Stimulated activated CD8-positive, alpha-beta memory T cell treated with anti-CD3 and anti-CD28 coated beads, Interleukin-7, amount 100 ng/mL, for 4 hours (primary cell): ENCODE data around the gene PRX.
"Not testable (repeated sequence)": the region's sequence is repeated elsewhere in the genome, so short reads cannot be mapped to it uniquely, and the experiment has no call there.

Experiments
- DNase-seq, 2 donors: peaks; one replicate each; pipeline ENCODE4 v3.0.0-alpha.2; 2020; ENCODE audit warnings: low read depth in 2 of 2

PRX gene, protein sequence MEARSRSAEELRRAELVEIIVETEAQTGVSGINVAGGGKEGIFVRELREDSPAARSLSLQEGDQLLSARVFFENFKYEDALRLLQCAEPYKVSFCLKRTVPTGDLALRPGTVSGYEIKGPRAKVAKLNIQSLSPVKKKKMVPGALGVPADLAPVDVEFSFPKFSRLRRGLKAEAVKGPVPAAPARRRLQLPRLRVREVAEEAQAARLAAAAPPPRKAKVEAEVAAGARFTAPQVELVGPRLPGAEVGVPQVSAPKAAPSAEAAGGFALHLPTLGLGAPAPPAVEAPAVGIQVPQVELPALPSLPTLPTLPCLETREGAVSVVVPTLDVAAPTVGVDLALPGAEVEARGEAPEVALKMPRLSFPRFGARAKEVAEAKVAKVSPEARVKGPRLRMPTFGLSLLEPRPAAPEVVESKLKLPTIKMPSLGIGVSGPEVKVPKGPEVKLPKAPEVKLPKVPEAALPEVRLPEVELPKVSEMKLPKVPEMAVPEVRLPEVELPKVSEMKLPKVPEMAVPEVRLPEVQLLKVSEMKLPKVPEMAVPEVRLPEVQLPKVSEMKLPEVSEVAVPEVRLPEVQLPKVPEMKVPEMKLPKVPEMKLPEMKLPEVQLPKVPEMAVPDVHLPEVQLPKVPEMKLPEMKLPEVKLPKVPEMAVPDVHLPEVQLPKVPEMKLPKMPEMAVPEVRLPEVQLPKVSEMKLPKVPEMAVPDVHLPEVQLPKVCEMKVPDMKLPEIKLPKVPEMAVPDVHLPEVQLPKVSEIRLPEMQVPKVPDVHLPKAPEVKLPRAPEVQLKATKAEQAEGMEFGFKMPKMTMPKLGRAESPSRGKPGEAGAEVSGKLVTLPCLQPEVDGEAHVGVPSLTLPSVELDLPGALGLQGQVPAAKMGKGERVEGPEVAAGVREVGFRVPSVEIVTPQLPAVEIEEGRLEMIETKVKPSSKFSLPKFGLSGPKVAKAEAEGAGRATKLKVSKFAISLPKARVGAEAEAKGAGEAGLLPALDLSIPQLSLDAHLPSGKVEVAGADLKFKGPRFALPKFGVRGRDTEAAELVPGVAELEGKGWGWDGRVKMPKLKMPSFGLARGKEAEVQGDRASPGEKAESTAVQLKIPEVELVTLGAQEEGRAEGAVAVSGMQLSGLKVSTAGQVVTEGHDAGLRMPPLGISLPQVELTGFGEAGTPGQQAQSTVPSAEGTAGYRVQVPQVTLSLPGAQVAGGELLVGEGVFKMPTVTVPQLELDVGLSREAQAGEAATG (N-terminal part only)

DNA sequence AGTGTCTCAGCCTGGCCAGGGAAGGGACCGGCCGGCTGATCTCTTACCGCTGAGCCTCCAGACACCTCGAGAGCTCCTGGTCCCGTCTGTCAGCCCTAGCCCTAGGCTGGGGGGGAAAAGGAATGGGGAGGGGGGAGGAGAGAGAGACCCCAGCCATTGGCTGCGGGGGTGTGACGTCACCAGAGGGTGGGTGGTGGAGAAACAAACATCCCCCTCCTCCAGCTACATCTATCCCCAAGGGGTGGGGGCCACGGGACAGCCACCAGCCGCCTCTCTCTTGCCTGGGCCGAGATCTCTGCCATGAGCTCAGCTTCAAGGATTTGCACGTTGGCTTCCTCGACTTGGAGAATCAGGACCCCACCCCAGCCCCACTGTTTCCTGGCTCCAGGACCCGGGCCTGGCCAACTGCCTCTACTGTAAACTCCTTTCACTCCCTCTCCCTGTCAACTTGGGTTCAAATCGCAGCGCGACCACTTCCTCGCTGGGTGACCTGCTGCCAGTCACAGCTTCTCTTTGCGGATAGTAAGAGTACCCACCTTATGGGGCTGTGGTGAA, at the start of gene PRX:
Gene PRX (minus strand): TSS at position 88 of the 555 bp plus-strand sequence. CDS start 5,446 bp downstream, outside the sequence.
- DNase-seq = no peak

DNA sequence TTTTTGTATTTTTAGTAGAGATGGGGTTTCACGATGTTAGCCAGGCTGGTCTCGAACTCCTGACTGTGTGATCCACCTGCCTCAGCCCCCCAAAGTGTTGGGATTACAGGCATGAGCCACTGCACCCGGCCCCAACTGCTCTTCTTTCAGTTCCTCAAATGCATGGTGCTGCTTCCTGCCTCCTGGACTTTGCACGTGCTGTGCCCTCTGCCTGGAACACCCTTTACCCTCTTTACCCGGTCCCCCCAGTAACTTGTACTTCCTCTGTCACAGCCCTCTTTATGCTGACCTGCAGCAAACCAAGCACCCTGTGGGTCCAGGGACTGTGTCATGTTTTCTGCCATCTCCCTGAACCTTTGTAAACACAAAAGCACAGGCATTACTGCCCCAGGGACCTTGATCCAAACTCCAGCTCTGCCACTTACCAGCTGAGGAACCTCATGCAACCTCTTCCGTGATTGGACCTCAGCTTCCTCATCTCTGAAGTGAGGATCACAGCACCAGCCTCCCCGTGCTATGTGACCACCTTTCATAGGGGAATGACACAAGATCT, 48.6 kb upstream of the PRX start:
- DNase-seq = no peak

DNA sequence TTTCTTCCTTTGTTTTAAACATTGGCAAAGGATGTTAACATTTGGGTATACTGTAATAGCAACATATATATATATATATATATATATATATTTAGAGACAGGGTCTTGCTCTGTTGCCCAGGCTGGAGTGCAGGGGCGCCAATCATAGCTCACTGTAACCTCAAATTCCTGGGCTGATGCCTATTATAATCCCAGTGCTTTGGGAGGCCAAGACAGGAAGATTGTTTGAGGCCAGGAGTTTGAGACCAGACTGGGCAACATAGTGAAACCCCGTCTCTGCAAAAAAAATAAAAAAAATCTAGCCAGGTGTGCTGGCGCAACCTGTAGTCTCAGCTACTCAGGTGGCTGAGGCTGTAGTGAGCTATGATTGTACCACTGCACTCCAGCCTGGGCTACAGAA, 47.0 kb upstream of the PRX start:
- DNase-seq = no peak

DNA sequence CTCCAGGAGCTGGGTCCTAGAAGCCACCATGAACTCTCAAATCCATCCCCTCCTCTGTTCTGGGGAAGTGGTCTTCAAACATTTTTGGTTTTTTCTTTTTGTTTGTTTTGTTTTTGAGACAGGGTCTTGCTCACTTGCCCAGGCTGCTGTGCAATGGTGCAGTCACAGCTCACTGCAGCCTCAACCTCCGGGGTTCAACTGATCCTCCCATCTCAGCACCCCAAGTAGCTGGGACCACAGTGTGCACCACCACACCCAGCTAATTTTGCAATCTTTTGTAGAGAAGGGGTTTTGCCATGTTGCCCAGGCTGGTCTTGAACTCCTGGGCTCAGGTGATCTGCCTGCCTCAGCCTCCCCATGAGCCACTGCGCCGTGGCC, 45.4 kb upstream of the PRX start:
- no peak for DNase-seq

DNA sequence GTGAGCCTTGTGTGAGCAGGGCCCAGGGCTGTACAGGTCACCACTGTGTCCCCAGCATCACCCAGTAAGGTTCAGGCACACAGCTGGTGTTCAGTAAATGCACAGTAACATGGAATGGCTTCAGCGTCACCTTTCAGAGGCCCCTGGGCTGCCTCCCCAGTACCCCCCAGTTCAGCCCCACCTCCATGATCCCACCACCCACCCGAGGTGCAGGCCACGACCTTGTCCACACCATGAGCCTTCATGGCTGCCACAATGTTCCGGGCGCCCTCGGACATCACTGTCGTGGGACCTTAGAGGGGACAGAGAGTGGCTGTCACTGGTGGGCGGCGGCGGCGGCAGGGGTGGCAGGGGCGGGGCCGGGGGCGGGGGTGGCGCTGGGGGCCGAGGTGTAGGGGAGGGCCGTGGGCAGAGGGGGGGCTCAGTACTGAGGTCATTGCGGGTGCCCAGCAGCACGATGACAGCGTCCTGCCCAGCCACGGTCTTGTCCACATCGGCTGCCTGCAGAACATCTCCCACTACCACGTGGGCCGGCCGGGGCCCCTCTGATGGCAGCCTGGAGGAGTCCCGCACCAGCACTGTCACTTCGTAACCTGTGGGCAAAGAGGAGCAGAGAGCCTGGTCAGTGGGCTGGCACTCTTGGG, 44.9 kb upstream of the PRX start:
- no peak for DNase-seq

DNA sequence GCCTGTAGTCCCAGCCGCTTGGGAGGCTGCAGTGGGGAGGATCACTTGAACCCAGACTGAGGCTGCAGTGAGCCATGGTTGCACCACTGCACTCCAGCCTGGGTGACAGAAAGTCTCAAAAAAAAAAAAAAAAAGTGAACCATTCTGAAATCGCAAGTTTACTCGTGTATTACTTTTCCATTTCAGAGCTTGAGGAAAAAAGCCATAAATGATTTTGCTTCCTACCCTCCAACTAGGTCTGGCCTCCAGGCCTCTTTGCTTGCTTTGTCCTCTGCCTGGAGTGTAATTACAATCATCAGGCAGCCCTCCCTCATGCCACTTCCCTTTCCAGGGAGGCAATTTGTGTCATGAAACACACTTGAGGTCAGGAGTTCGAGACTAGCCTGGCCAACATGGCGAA, 43.9 kb upstream of the PRX start:
- no peak for DNase-seq

DNA sequence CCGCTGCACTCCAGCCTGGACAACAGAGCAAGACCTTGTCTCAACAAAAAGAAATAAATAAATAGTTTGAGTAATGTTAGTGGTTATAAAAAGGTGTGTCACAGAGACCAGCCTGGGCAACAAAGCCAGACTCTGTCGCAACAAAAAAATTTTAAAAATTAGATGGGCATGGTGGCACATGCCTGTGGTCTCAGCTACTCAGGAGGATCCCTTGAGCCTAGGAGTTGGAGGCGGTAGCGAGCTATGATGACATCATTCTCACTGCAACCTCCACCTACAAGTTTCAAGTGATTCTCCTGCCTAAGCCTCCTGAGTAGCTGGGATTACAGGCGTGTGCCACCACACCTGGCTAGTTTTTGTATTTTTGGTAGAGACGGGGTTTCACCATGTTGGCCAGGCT, 40.8 kb upstream of the PRX start:
- DNase-seq = not testable (repeated sequence)

DNA sequence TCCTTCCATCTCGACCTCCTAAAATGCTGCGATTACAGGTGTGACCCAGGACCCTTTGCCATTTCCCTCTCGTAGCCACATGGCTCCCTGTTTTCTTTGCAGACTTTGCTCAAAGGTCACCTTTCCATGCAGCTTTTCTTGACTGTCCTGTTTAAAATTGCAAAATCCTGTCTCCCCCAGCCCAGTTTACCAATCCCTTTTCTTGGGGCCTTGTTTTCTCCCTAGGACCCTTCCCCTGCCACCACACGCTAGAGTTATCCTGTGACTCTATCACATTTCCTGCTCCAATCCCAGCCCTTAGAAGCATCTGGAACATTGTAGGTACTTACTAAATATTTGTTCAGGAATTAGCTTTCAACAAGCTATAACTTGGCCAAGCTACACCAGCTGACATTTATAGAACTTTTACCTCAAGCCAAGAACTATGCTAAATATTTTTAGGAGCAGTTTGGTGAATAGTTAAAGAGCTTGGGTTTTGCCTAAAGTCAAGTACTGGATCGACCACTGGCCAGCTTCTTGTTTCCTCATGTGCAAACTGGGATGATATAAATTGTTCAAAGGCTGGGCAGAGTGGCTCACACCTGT, 40.1 kb upstream of the PRX start:
- no peak for DNase-seq

DNA sequence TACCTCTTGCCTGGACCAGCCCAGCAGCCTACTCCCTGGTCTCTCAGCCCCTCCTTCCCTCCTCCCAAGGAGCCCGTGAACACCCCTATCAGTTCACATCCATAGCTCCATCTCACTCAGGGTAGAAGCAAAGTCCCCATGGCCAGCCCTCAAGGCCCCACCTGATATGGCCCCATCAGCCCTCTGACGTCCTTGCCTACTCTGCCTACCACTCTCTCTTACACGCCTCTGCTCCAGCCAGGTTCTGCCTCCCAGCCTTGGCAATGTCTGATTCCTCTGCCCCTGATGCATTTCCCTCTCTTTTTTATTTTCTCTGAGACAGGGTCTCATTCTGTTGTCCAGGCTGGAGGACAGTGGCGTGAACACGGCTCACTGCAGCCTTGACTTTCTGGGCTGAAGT, 38.8 kb upstream of the PRX start:
- no peak for DNase-seq

DNA sequence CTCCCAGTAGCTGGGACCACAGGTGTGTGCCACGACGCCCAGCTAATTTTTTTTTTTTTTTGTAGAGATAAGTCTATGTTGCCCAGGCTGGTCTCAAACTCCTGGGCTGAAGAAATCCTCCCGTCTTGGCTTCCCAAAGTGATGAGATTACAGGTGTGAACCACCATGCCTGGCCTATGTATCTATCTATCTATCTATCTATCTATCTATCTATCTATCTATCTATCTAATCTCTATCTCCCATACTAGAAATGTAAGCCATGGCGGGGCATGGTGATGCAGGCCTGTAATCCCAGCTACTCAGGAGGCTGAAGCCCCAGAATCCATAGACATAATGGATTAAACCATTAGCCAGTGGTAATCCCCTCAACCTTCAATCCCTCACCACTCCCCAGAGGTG, 37.5 kb upstream of the PRX start:
- DNase-seq = no peak

DNA sequence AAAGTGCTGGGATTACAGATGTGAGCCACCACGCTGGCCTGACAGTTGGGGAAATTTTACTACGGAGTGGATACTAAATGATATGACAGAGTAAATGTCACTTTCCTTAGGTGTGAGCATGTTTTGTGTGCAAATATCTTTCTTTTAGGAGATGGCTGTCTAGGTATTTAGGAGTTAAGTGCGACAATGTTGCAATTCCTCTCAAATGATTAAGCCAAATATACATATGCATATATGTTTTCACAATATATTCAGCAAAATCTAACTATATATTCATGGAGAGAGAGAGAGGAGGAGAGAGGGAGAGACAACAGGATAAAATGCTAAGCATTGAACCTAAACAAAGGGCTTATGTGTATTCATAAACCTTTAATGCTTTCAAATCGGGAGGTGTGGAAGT, 36.3 kb upstream of the PRX start:
- DNase-seq = no peak

DNA sequence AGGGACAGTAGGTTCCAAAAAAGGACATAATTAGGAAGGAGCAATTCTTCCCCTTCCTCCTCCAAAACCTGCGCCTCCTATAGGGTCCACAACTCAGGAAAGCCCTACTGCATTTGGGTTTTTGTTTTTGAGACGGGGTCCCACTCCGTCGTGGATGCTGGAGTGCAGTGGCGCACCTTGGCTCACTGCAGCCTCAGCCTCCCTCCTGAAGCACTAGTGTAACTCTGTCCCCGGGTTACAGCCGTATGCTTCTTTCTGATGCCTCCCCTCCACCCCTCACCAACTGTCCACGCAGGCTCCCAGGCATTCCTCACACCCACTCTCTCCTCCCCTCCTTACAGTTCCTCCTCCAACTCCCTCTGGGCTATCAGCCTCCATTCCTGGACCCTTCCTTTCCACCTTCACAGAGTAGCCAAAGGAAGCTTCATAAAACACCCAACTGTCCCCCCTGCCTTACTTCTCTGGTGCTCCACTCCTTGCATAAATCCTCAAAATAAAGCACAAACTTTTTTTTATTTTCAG, 33.1 kb upstream of the PRX start:
- no peak for DNase-seq

DNA sequence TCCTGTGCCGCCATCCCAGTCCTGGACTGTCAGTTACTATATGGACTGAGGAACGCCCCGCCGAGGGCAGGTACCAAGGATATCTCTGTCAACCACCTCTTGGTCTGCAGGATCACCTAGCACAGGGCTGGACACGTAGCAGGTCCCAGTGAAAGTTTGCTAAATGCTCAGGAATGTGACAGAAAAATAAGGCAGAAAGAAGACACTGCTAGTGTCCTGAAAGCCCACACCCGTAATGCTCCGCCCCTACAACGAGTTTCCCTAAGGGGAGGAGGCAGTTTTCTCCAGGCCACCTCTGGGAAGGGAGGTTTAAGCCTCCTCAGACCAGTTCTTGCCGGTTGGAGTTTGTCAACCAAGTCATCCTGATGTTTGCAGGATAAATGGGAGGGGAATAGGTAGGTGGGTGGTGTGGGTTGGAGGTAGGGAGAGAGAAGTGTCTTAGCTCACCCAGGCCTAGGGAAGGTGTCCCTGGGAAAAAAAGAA, 32.6 kb upstream of the PRX start:
- no peak for DNase-seq

DNA sequence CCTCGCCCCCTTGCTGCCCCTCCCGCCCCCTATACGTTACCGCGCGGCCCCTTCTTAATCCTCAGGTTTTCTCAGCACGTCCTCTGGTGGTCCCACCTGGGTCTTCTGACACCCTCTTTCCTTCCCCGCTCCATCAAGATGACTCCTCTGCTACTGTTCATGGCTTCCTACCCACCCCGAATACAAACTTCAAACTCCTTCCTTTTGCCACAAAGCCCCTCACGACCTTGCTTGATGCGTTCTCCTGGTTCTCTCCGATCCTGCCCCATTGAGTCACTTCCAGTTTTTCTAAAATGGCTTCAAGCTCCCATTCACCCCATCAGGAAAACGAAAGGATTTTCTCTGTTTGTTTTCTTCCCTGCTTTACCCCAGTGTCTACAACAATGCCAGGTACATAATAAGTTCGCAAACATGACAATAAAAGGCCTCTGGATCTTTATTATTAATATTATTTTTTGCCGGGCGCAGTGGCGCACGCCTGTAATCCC, 31.7 kb upstream of the PRX start:
- DNase-seq = no peak

DNA sequence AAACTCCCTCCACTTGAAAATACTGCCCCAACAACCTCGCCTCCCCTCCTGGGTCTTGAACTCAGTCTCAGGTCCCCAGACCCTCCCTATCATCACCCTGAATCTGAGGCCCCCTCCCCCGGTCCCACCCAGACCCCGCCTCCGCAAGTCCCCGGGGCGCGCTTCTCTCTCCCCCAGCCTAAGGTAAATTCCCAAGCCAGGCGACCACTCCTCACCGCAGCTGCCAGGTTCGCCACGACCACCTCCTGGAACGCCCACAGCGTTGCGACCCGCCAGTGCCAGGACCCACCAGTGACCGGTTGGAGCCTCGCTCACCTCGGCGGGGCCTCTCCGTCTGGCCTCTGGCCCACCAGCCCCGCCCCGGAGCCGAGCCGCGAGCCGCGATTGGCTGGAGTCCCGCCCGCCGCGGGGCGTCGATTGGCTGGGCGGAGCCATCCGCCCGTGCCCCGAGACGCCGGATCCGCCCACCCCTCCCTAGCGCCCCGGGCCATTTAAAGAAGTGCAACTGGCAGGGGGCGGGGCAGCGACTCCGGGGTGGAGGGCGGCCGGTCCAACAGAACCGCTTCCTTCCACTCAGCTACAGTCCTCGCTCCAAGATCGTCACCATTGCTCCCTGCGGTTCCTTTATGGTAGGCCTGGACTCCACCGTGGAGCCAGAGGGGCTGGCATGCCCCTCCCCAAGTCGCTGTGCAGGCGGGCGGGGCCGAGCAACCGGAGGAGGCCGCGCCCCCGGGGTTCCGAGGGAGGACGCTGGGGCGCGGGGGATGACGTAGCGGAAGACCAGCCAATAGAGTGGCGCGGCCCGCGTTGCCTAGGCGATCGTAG, 31.0 kb upstream of the PRX start, which contains the start of gene SERTAD3:
Gene SERTAD3 (minus strand): TSS at position 336 of the 825 bp plus-strand sequence. CDS start 2,255 bp downstream, outside the sequence.
- peak; percentile 92 to 97 for DNase-seq

DNA sequence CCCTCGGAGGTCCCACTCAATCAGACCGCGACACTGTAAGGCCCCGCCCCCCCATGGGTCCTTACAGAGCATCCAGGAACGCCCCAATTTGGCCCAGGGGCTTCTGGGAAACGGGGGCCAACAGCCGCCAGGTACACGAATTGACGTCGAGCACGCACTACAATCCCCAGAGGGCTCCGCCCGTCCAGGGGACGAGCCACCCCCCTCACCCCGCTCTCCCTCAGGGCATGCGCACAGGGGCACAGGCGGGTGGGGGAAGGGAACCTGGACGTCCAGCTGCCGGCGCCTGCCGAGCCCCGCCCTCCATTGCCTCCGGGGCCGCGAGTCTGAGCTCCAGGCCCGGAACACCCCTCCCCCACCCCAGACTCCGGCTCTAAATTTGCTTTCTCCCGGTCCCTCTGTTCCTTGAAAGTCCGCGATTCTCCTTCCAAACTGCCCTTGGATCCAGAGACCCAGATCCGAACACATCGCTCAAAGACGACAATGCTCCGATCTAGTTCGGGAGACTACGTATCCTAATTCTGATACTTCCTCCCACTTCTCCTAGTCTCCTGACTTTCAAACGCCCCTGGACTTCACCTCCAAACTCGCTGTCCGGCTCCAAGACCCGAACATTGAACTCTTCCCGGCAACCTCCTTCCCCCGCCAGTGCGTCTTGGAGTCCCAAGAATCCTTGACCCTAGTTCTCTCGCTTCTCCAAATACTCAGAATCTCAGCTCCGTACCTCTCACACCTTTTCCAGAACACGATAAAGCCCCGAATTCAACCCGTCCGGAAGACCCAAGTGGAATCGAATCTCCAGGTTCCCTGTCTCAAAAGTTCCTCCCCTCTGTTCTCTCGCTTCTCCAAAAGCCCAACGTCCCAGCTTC, 30.2 kb upstream of the PRX start:
- DNase-seq = peak; percentile 99

DNA sequence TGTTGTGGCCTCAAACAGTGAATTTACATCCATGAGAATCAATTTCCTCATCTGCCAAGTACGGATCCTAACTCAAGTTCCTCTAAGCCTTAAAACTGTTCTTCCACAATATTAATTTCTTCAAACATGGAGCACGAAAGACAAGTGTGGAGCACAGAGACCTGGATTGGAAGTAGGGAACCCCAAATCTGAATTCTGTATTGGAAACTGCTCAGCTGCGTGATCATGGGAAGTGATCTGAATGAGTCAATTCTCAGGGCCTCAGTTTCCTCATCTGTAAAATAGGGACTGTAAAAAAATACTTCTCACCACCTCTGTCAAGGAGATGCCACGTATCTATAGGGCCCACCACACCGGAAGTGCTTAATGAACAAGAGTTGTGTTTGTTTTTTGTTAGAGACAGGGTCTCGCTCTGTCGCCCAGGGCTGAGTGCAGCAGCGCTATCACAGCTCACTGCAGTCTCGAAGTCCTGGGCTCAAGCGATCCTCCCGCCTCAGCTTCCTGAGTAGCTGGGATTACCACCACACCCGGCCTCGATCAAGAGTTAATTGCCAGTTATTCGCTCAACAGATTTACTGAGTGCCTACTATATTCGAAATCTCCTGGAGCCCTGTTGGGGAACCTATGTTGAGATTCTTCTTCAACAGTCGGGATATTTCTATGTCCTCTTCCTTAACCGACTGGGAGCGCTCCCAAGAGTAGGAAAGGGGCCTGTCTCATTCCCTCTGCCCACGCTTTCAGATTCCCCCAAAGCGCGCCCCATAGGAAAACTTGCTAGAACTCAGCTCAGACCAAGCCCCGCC, 29.4 kb upstream of the PRX start:
- DNase-seq = no peak
